Mucosa of descending colon (tissue), 3 donors: ENCODE measurements around the gene DNM3. TPM values are rescaled to one million over a fixed set of nuclear protein-coding genes. Genes with fewer than 3 reads are reported as not detected.

Experiments
- ATAC-seq: fragments of 200-7000 bp; cut with Tn5 transposase; one replicate; pipeline ENCODE4 v1.9.1; 2020; ENCODE audit warnings: mild to moderate bottlenecking, moderate library complexity
- DNase-seq, 3 donors: peaks; one replicate each; pipeline ENCODE4 v3.0.0-alpha.2; 2020
- H3K36me3 ChIP-seq: fragments of 200-600 bp; one replicate; pipeline ENCODE4 v1.8.0; 2021; ENCODE audit warnings: low read depth, mild to moderate bottlenecking
- H3K4me1 ChIP-seq: fragments of 200-600 bp; one replicate; pipeline ENCODE4 v1.8.0; 2021; ENCODE audit warnings: low read depth, mild to moderate bottlenecking
- H3K4me3 ChIP-seq: fragments of 200-600 bp; one replicate; pipeline ENCODE4 v1.8.0; 2021; ENCODE audit warnings: mild to moderate bottlenecking
- H3K9me3 ChIP-seq: fragments of 200-600 bp; one replicate; pipeline ENCODE4 v1.8.0; 2021; ENCODE audit warnings: mild to moderate bottlenecking
- intact Hi-C, 2 donors: fragments of 100-400 bp; cut with DNase I in 1 of 2; cut with micrococcal nuclease in 1 of 2; formaldehyde crosslinking; loops; one replicate each; pipeline versions ENCODE4 v1.11.0 to v1.11.1; 2022; cut with DNase I, micrococcal nuclease
- total RNA-seq, 3 donors: library from RNA; stranded (reverse); fragmentation: NEBNext Ultra II Directional in 2 of 3; extraction: Animal tissue kit (Norgen Biotek cat#: 25700) in 2 of 3; gene quantifications; one replicate each; pipeline versions ENCODE4 v1.2.1 to v1.2.4, GENCODE V29; 2021 to 2023
- TF ChIP-seq, protein P1 (sequence below): fragments of 200-600 bp; IDR thresholded peaks from one replicate; pipeline ENCODE4 v1.8.0; 2022; ENCODE audit warnings: antibody characterized with exemption, mild to moderate bottlenecking
- donor health status: DM: no; HTN: no; CAD: no; lungs with moderate emphysema.
- donor health status: DM: no; HTN: no; CAD: no.
- donor health status: DM: no; HTN: yes; CAD: no.

The DNM3 gene
- total RNA-seq, 3 donors from 2014 or later: 1.4 to 6.4 (median 2.1) TPM

- Histone ChIP-seq H3K9me3 (no peaks in the 10 kb centered on the region), H3K4me3 (no peak overlapping the region), H3K4me1 (no peaks in the 10 kb centered on the region), H3K36me3 (no peaks in the 10 kb centered on the region)
- DNase-seq: peak in 1 of 3 donors; percentile 60
- TF ChIP-seq, protein P1, sequence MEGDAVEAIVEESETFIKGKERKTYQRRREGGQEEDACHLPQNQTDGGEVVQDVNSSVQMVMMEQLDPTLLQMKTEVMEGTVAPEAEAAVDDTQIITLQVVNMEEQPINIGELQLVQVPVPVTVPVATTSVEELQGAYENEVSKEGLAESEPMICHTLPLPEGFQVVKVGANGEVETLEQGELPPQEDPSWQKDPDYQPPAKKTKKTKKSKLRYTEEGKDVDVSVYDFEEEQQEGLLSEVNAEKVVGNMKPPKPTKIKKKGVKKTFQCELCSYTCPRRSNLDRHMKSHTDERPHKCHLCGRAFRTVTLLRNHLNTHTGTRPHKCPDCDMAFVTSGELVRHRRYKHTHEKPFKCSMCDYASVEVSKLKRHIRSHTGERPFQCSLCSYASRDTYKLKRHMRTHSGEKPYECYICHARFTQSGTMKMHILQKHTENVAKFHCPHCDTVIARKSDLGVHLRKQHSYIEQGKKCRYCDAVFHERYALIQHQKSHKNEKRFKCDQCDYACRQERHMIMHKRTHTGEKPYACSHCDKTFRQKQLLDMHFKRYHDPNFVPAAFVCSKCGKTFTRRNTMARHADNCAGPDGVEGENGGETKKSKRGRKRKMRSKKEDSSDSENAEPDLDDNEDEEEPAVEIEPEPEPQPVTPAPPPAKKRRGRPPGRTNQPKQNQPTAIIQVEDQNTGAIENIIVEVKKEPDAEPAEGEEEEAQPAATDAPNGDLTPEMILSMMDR: peak; percentile 25
- intact Hi-C loops: loop anchor here in 1 of 2 donors (10.0 kb wide), 1 partner anchor 402 kb away; no protein-coding TSS in a partner anchor
- ATAC-seq: peak; percentile 34
These were observed 161.5 kb downstream of the DNM3 start for GRCh38 chr1:172002725-172003345.

DNA sequence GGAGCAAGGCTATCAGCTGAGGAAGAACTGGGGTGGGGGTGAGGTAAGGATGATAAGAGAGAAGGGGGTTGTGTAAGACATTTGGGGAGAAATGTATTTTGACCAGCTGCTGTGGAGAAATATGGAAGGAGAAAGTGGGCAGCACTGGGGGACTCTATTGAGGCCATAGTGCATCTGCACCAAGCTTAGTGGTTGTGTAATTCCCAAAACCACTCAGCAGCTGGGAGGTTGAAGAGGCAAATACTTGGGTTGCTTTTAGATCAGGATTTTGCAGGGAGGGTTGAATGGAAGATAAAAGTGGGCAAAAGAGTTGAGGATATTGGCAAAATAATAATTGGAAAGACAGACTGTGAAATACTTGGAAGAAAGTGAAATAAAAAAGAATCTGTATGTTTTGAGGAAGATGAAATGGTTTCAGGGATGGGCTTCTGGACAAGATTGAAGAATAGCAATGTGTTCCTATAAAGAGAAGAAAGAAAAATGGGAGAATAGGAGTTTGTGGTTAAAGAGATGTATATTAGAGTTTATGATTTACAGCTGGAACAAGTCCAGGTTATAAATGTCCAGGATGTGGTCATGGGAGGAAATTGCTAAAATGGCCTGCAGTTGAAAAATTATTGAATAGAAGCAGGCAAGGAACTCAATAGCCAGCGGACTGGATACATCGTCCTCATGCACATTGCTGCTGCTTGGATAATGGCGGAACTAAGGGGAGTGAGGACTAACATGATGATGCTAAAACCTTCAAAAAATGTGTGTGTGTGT, 162.7 kb downstream of the DNM3 start:
- TF ChIP-seq, protein P1: no peak
- no peaks in the 10 kb centered on the region for H3K9me3 ChIP-seq
- DNase-seq (no peak), ATAC-seq (no peak)
- H3K4me3 ChIP-seq: no peak overlapping the region
- H3K4me1 ChIP-seq: no peaks in the 10 kb centered on the region
- intact Hi-C loops: loop anchor here in 1 of 2 donors (10.0 kb wide), 1 partner anchor 401 kb away; no protein-coding TSS in a partner anchor
- H3K36me3 ChIP-seq: no peaks in the 10 kb centered on the region

DNA sequence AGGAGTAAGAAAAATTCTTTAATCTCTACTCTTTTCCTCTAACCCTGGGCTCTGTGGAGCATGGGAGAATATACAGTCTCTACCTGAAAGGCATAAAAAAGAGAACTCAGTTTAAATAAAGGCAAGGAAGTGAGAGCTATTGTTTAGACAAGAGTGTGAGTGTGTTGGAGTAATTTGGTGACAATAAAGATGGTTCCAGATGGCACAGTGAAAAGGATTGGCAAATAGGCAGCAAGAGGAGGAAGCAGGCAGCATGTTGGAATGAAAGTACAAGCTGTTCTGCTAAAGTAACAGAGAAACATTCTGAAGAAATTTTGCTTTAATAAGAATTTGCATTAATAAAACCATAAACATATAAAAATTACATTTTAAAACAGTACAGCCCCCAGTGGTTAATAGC, 163.4 kb downstream of the DNM3 start:
- TF ChIP-seq, protein P1: no peak
- intact Hi-C loops: loop anchor here in 1 of 2 donors (10.0 kb wide), 1 partner anchor 400 kb away; no protein-coding TSS in a partner anchor
- DNase-seq (no peak), ATAC-seq (peak; percentile 38)
- Histone ChIP-seq H3K36me3 (no peaks in the 10 kb centered on the region), H3K4me3 (no peak overlapping the region), H3K4me1 (no peaks in the 10 kb centered on the region), H3K9me3 (peaks cover under 1% of the 10 kb centered on the region)

DNA sequence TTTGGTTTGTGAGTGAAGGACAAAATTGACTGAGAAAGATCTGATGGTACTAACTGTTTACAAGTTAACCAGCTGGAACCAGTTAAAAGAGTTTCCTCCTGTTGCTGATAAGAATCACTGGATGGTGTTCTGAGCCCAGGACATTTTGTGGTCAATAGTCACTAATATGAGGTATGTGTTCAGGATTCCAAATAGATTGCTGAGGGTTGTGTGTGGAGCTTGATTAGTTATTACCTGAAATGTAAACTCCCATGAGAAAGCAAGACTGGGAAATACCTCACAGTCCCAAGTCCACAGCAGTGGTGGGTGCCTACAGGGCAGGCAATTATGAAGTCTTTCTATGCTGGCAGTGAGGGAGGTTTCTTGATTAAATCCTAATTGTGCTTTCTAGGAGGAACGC, 164.6 kb downstream of the DNM3 start:
- H3K9me3 ChIP-seq: peaks cover 7% of the 10 kb centered on the region
- TF ChIP-seq, protein P1: no peak
- no peaks in the 10 kb centered on the region for H3K36me3 ChIP-seq
- DNase-seq: no peak
- H3K4me3 ChIP-seq: no peak overlapping the region
- peak; percentile 34 for ATAC-seq
- no peaks in the 10 kb centered on the region for H3K4me1 ChIP-seq
- intact Hi-C loops: loop anchor here in 1 of 2 donors (10.0 kb wide), 1 partner anchor 399 kb away; no protein-coding TSS in a partner anchor

- no peaks in the 10 kb centered on the region for H3K36me3 ChIP-seq
- intact Hi-C loops: loop anchor here in 1 of 2 donors (10.0 kb wide), 1 partner anchor 398 kb away; no protein-coding TSS in a partner anchor
- no peak overlapping the region for H3K4me3 ChIP-seq
- DNase-seq (no peak), ATAC-seq (no peak)
- TF ChIP-seq, protein P1: no peak
- H3K9me3 ChIP-seq: peaks cover 7% of the 10 kb centered on the region
- no peaks in the 10 kb centered on the region for H3K4me1 ChIP-seq
These were observed 165.4 kb downstream of the DNM3 start for GRCh38 chr1:172006660-172007059.
